NCI-H82 (cell line): ENCODE measurements around the gene SUN5.
"Not testable (repeated sequence)": the region's sequence is repeated elsewhere in the genome, so short reads cannot be mapped to it uniquely, and the experiment has no call there.

Source experiments
- DNase-seq: peaks from one replicate; lab custom pipeline; 2025; lab: John Stamatoyannopoulos, UW

The SUN5 gene

DNA sequence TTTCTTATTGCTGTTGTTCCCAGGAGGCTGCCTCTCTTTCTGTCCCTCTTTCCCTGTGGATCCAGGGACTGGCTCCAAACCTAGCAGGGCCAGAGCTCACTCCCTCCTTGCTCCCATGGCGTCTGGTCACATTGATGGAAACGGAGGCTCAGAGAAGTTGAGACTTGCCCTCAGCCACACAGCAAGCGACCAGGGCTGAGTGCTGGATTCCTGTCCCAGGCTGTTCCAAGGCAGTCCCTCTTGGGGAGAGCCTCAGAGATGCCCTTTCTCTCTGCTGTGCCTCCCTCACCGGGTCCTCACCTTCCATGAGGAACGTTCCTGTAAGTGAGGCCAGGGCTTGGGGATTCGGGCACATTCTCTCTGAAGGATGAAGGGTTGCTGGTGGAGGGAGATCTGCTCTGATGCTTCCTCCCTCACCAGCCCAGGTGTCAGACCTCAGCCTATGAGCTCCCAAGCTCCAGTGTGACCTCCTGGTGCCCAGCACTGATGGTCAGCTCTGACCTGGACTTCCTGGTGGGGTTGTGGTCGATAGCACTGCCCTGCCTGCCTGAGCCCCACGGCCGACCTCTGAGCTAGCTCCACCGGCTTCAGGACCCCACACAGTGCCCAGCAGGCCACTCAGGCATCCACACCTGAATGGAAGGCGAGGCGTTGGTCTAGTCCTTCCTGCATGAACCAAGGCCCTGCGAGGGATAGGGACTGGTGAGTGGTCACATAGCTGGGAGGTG, 26.8 kb downstream of the SUN5 start:
- DNase-seq: no peak

DNA sequence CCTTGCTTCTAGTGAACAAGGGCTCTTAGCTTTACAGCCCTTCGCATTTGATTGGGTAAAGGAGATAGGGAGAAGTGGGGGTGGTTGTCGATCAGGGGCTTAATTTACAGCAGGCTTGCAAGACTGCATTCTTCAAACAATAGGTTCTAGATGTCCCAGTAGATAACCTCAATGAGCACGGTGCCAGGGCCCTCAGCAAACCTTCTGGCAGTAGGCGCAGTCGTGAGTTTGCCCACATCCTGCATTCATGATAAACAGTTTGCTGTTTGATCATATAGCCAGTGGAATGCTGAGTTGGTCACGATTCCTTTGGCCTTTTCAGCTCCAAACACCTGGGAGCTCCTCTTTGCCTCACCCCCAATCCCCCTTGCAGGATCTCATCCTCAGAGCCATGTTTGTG, 27.5 kb downstream of the SUN5 start:
- no peak for DNase-seq

DNA sequence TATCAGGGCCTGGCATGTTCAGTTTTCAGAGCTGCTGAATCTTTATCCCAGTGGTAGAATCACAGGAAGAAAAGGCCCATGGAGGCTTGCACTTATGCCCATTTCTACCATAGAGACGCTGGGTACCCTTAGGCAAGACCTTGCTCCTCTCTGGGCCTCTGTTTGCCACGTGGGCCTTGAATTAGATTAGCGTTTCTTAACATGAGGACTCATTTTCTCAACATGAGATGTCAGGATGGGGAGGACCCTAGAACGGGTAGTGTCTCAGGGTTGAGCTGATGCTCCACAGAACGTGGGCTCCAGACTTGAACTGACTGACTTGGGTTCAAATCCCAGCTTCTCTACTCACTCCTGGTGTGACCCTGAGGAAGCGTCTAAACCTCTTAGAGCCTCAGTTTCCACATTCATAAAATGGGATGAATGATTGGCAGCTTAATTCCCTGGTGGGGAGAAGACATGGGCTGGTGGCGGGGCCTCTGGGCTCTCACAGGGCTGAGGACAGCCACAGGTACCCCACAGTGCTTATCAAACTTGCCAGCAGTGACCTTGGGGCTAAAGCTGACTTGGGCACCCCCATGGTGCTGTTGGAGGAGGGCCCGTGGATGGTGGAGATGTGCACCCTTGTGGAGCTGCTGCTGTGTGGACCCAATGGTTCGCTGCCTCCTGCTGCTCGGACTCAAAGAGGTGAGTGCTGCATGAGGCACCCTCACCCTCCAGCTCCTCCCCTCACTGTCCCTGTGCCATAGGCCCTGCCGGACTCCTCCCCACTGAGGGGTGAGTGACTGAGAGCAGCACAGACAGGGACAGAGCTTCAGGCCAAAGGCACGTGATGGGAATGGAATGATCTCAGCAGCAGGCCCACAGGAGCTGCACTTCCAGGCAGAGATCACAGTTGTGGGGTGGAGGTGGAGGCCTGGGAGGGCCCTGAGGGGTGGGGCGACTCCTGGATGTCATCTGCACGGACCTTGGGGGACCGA, 28.2 kb downstream of the SUN5 start:
- no peak for DNase-seq

DNA sequence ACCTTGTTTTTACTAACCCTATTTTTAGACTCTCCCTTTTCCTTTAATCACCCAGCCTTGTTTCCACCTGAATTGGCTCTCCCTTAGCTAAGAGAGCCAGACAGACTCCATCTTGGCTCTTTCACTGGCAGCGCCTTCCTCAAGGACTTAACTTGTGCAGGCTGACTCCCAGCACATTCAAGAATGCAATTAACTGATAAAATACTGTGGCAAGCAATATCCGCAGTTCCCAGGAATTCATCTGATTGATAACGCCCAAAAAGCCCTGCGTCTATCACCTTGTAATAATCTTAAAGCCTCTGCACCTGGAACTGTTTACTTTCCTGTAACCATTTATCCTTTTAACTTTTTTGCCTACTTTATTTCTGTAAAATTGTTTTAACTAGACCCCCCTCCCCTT, 29.1 kb downstream of the SUN5 start:
- DNase-seq: not testable (repeated sequence)

DNA sequence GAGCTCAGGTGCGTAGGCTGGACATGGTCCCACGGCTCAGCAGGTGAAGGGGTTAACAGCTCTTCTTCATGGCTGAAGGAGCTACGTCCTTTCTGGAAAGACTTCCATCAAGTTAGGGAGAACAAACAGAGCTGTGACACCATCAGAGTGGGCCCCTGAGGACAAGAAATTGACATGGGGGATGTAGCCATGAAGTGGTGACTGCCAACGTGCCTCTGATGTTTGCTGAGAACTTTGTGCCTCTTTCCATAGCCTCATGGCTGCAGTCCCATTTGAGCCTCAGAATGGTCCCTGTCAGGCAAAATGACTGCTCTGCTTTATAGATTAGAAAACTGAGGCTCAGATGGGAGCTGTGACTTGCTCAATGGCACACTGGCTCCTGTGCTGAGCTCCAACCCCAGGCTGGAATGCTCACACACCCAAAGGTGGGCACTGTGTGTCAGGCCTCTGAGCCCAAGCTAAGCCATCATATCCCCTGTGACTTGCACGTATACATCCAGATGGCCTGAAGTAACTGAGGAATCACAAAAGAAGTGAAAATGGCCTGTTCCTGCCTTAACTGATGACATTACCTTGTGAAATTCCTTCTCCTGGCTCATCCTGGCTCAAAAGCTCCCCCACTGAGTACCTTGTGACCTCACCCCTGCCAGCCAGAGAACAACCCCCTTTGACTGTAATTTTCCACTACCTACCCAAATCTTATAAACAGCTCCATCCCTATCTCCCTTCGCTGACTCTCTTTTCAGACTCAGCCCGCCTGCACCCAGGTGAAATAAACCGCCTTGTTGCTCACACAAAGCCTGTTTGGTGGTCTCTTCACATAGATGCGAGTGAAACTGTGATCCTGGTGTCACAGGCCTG, 29.8 kb downstream of the SUN5 start:
- DNase-seq: not testable (repeated sequence)

DNA sequence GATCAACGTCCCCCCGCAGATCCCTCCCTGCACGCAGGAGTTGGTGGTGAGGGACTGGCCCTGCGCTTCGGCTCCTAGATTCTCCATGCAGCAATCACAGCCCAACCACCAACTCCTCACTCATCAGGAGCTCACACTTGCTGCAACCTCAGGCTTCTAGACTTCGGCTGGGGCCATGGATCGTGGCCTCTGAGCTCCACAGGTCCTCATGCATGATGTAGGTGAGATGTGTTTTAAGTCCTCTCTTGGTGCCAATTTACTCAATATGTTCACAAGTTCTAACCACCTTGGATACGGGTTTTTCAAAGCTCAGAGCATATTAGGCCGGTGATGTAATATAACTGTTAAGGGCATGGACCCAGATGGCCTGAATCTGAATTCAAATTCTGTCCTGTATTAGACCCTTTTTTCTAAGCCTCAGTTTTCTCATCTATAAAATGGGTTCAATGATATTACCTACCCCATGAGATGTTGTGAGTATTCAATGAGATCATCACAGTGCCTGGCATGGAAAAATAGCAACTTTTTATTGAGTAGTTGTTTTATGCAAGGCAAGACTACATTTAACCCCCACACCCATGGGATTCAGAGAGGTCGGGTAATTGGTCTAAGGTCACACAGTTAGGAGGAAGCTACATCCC, 31.0 kb downstream of the SUN5 start:
- no peak for DNase-seq

DNA sequence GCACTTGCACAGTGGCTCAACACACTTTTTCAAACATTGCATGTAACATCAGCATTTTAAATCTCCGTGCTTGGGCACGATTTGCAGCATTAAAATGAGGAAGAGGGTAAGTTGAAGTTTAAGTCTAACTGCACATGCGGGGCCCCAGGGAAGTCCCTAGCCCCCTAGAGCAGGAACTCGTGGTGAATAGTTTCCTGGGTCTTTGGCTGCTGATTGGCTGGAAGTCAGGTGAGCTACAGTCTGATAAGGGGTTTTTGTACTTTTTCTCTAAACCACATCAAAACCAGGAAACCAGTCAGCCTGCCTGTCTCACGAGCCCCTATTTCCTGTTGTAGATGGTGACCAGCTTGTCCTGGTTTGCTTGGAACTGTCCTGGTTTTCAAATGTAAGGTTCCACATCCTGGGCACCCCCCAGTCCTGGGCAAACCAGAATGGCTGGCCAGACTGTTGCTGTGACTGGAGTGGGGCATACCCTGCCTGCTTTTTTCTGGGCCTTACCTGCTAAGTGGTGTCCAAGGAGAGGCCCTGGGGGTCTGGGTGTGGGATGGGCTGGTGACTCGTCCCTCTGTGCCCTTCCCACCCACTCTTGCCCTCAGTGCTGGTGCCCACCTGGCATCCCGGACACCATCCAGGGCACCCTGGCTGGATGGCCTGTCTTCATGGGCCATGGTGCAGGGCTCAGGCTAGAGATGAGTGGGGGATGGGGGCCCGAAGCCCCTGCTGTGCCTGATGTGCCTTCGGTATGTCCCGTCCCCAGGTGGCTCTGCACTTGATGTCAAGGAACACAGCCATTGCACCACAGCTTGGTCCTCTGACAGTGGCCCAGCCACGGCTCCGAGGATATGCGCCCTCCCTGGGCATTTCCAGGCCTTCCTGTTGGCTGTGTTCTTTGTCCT, 31.8 kb downstream of the SUN5 start:
- no peak for DNase-seq

DNA sequence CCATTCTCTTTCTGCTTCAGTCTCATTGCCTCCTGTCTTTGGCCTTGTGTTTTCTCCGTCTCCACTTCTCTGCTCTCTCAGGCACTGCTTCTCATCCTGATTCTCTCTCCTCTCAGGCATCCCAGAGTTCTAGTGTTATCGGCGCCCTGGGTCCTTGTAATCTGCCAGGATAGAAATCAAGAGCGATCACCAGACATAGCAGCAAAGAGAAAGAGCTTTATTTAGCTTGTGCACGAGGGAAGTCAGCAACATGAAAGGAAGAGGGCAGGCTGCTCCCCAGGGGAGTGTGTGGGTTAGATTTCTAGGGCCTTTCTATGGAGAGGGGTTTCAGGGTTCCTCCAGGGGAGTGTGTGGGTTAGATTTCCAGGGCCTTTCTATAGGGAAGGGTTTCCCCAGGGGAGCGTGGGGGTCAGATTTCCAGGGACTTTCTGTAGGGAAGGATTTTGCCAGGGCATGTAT, 32.5 kb downstream of the SUN5 start:
- no peak for DNase-seq

DNA sequence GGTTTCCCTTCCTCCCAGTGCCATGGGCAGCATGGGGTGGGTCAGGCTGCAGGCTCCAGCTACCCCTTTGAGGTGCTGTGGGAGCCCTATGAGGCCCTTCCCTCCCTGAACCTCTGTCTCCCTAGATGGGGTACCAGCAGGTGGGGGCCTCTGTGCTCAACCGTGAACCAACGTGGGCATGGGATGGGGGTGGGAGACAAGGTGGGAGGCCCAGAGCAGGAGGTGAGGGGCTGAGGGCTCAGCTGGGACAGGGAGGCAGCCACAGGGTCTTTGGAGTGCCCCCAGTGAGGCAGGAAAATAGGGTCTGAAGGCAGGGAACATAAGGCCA, 33.3 kb downstream of the SUN5 start:
- no peak for DNase-seq

DNA sequence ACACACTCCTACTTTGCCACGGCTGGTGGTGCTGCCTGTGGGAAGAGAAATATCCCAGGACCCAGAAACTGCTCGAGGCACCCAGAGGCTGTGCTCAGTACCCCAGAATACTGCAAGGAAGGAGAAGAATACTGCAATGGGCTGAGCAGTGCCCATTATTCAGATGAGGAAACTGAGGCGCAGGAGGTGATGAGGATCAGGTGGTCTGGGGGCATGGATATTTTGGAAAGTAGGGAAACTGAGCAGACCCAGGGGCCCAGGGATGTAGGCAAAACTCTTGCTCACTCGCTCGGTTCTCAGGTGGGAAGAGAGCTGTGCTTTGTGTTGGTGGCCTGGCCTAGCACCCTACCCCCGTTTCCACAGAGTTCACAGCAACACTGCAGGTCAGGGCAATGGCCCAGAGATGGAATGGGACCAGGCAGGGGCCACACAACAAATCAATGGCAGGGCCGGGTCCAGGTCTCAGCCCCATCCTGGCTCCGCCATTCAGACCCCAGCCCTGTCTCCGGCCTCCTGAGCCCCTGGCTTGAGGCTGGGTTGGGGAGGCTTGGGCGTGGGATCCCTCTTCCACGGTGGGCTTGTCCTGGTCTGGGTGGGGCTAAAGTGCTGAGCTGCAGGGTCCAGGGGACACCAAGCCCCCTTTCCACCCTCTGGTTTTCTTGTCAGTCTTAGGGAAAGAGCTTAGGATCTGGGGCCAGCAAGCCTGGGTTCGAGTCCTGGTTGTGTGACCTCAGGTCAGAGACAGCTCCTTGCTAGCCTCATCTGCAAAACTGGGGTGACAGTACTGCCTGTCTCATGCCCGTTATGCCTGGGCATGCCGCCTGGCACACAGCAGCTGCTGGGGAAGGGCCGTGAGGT, 33.9 kb downstream of the SUN5 start:
- no peak for DNase-seq

DNA sequence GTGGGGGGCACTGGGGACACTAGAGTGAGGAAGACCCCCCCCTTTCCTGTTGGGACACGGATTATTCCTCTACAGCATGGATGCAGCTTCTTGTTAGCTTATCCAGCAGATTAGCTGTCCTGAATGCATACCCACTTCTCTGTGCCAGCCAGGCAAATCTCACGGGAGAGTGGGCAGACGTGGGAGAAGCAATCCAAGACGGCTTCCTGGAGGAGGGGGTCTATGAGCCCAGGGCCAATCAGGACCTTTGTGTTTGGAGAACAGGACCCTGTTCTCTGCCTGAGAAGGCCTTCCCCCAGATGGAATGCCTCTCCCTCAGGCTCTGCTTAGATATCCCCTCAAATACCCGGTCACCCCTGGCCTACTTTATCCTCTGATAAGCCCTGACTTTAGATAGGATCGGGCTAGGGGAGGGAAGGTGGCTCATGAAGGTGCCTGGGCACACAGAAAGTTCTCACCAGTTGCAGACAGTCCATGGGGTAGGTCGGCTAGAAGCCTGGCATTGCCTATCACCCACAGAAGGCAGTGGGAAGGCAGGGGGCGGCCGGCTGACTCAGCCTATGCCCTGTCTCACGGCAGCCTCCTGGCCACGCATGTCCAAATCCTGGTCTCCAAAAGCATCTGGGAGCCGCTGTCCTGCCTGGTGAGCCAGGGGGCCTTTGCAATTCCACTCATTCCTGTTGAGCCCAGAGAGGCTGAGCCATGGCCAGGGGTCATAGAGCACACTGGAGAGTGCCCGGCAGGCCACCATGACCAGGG, 34.7 kb downstream of the SUN5 start:
- no peak for DNase-seq

DNA sequence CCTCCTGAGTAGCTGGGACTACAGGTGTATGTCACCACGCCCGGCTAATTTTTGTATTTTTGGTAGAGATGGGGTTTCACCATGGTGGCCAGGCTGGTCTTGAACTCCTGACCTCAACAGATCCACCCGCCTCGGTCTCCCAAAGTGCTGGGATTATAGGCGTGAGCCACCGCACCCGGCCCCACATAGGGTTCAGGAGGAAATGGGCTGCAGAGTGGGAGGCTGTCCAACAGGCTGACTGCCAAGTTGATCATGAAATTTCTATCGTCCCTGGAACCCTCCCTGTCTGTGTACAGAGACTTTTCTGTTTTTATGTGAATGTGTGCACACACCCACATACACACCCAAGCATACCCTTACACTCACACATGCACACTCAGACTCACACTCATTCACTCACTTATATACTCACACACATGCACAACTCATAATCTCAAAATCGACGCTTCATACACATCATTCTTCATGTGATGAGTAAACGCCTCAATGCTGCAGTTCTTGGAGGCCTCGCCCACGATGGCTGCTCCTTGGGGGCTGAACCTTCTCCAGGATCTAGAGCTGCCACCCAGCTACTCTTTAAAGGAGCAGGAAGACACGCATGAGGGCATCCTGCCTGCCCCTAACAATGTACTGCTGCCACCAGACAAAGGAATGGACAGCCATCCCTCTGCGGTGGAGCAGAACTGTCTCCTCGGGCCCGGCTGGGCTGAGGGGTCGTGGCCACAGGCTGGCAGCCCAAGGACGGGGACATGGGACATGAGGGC, 35.6 kb downstream of the SUN5 start:
- no peak for DNase-seq

DNA sequence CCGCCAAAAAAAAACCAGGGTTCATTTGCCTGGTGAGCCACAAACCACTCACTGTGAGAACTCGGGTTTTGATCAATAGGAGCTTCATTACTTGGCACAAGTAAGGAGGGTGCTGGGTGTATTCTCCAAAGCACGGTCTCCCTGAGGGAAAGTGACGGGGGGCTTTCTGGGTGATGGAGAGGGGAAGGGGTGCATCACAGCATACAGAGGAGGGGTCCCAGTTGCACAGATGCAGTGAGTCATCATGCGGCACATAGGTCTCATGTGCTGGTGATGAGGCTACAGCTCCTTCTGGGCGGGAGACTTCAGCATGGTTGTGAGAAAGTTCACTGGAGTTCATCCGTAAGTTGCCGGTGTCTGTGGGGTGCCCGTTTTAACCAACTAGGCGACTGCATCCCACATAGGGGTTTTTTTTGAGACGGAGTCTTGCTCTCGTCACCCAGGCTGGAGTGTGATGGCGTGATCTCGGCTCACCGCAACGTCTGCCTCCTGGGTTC, 36.2 kb downstream of the SUN5 start:
- no peak for DNase-seq

DNA sequence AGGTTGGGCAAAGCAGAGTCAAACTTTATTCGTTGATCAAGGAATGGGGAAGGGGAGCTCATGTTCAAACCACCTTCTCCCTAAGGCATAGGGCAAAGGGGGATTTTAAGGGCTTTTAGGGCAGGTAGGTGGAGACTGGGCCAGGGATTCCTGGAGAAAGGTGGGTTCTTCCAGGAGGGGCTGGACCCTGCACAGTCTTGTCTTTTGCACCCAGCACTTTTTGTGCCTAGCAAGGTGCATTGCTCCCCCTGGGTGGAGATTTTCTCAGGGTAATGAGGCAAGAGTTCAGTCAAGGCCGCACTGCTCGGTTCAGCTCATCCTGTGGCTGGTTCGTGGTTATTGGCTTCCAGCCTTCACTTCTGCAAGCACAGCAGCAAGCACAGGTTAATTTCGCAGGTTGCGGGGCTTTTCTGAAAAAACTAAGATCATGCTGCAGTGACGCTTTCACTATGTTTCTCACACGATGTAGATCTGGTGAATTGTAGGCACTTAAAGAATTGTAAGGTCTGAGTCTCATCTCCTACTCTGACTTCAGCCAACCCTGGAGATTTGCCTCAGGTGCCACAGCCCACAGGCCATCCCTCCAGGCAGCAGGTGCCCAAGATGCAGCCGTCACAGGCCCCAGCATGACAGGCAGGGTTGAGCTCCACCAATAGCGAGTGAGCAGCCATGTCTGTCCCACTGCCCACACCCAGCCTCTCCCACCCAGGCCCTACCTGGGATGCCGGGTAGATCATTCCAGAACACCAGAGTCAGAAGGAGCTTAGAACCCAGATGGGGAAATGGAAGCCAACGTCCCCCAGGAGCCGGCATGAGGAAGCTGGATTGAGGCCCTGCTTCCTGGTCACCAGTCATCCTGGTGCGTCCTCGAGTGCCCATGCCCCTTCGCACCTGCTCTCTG, 37.1 kb downstream of the SUN5 start:
- DNase-seq: no peak

DNA sequence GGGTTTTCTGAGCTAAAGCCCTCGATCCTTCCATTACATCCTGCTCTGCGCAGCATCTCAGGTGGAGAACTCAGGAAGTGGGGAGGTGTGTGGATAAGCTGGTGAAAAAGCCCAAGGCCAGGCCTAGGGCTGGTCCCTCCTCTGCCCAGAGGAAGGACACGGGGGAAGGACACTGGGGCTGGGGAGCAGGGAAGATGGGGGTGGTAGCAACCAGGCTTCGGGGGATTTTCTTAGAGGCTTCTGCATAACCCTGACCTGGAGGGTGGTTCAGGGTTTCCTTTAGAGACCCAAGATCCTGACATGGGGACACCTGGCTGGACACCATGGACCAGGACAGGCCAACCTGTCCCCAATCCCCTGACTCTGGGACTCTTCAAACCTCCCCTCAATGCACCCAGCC, 37.9 kb downstream of the SUN5 start:
- no peak for DNase-seq

DNA sequence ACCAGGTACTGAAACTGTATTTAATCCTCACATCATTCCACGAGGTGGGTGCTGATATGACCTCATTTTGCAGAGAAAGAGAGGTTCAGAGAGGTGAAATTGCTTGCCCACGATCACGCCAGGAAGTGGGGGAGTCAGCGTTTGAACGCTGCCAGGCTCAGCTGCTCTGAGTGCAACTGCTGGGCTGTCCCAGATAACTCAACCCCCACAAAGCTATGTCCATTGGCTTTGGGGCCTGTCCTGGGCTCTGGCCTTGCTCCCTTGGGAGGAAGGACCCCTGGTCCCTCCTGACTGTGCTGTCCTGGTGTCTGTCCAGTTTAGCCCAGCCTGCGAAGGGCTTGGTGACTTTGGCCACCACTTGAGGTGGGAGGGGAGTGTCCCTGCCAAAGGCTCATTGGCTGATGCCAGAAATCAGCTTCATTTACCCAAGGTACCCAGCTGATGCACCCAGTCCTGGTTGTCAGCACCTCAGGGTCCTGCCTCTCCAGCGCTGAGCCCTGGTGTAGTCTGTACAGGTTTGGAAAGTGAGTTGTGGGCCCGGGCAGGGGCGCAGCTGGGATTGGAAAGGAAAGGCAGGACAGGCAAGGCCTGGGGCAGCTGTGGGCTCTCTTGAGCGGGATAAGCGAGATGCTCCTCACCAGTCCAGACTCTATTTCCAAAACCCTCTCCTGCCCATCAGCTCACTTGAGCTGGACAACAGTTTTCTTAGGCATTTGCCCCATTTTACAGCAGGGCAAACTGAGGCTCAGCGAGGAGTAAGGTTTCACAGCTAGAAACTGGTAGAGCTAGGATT, 38.5 kb downstream of the SUN5 start:
- DNase-seq: no peak
